ENCODE data around the gene TM4SF18. TPM values are rescaled to one million over a fixed set of nuclear protein-coding genes. Genes with fewer than 3 reads are reported as not detected.

TM4SF18 gene
- polyA plus RNA-seq, 1 of the 3 experiments (the other 2 are of a cell fraction) = 0.30 TPM

DNA sequence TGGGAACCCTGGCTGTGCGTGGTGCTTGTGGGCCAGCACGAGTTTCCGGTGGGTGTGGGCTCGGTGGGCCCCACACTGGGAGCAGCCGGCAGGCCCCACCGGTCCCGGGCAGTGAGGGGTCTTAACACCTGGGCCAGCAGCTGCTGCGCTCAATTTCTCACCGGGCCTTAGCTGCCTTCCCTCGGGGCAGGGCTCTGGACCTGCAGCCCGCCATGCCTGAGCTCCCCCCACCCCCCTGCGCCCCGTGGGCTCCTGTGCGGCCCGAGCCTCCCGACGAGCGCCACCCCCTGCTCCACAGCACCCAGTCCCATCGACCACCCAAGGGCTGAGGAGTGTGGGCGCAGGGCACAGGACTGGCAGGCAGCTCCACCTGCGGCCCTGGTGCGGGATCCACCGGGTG lies 49.4 kb downstream of the TM4SF18 start:
- no peak overlapping the region for H3K27ac ChIP-seq (ENCODE audit: low read depth in 2 of 2, low read length in 1 of 2)
- no peaks in the 10 kb centered on the region for H4K20me1 ChIP-seq (ENCODE audit: insufficient read depth)
- H3K9ac ChIP-seq = no peak overlapping the region
- no peaks in the 10 kb centered on the region for H3K27me3 ChIP-seq (ENCODE audit: insufficient read depth)
- H2AFZ ChIP-seq (ENCODE audit: low read depth) = no peak overlapping the region
- H3K4me2 ChIP-seq = no peak overlapping the region
- no peaks in the 10 kb centered on the region for H3K9me2 ChIP-seq
- H3K4me3 ChIP-seq (ENCODE audit: low read depth in 2 of 2, low read length in 1 of 2) = no peak overlapping the region
- H3K36me3 ChIP-seq (replicated peaks in 1 of 2; ENCODE audit: control insufficient read depth in 1 of 2, insufficient read depth in 2 of 2, low read length in 1 of 2) = no peaks in the 10 kb centered on the region
- no peak for DNase-seq
- no peaks in the 10 kb centered on the region for H3K9me3 ChIP-seq
- no peaks in the 10 kb centered on the region for H3K79me2 ChIP-seq (ENCODE audit: insufficient read depth)
- H3K4me1 ChIP-seq (ENCODE audit: control insufficient read depth in 1 of 2, insufficient read depth in 2 of 2, low read depth in 1 of 2, low read length in 1 of 2) = no peaks in the 10 kb centered on the region
- WGBS (ENCODE audit: low lambda C conversion rate) = 90% methylated on average over 4 of the region's 23 CpGs
- ChIA-PET POLR2A (no interaction called here), CTCF (no interaction called here)
- TF ChIP-seq TEAD4 (IDR thresholded peaks at IDR 0.05; ENCODE audit: borderline replicate concordance, insufficient read depth) = no peak
- TF ChIP-seq, protein P1, sequence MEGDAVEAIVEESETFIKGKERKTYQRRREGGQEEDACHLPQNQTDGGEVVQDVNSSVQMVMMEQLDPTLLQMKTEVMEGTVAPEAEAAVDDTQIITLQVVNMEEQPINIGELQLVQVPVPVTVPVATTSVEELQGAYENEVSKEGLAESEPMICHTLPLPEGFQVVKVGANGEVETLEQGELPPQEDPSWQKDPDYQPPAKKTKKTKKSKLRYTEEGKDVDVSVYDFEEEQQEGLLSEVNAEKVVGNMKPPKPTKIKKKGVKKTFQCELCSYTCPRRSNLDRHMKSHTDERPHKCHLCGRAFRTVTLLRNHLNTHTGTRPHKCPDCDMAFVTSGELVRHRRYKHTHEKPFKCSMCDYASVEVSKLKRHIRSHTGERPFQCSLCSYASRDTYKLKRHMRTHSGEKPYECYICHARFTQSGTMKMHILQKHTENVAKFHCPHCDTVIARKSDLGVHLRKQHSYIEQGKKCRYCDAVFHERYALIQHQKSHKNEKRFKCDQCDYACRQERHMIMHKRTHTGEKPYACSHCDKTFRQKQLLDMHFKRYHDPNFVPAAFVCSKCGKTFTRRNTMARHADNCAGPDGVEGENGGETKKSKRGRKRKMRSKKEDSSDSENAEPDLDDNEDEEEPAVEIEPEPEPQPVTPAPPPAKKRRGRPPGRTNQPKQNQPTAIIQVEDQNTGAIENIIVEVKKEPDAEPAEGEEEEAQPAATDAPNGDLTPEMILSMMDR (IDR thresholded peaks at IDR 0.05) = no peak
- TF ChIP-seq YY1 (IDR thresholded peaks at IDR 0.05; ENCODE audit: low read depth) = no peak
- TF ChIP-seq FOXM1 (IDR thresholded peaks at IDR 0.05; ENCODE audit: low read depth) = no peak
- TF ChIP-seq EP300 (IDR thresholded peaks at IDR 0.05; ENCODE audit: borderline replicate concordance in 1 of 2, low read depth in 1 of 2, low read length in 1 of 2) = no peak
- TF ChIP-seq TAF1 (IDR thresholded peaks at IDR 0.05; ENCODE audit: borderline replicate concordance, low read depth, low read length) = no peak
- TF ChIP-seq SIN3A (IDR thresholded peaks at IDR 0.05; ENCODE audit: borderline replicate concordance, low read depth, low read length) = no peak
- TF ChIP-seq SMC3 (IDR thresholded peaks at IDR 0.05; ENCODE audit: low read depth, low read length) = no peak
- TF ChIP-seq NRF1 (IDR thresholded peaks at IDR 0.05; ENCODE audit: low read depth, low read length) = no peak
- no peak for TF ChIP-seq RAD21 (IDR thresholded peaks at IDR 0.05; ENCODE audit: low read length)
- TF ChIP-seq NFIC (IDR thresholded peaks at IDR 0.05; ENCODE audit: borderline replicate concordance) = no peak
- TF ChIP-seq, protein P2, sequence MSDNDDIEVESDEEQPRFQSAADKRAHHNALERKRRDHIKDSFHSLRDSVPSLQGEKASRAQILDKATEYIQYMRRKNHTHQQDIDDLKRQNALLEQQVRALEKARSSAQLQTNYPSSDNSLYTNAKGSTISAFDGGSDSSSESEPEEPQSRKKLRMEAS (IDR thresholded peaks at IDR 0.05; ENCODE audit: low read depth) = no peak
- no peak for TF ChIP-seq REST (IDR thresholded peaks at IDR 0.05; ENCODE audit: low read depth, low read length)
- TF ChIP-seq EZH2phosphoT487 (IDR thresholded peaks at IDR 0.05; ENCODE audit: borderline replicate concordance, low read depth) = no peak
- no peak for TF ChIP-seq FOXJ3 (CRISPR knock-in tag; IDR thresholded peaks at IDR 0.05)
- TF ChIP-seq USF2 (IDR thresholded peaks at IDR 0.05; ENCODE audit: borderline replicate concordance, low read depth, low read length) = no peak
- no peak for TF ChIP-seq GATA2 (CRISPR knock-in tag; IDR thresholded peaks at IDR 0.05)
- no peak for TF ChIP-seq GABPA (IDR thresholded peaks at IDR 0.05; ENCODE audit: low read depth)
- no peak for TF ChIP-seq TCF12 (IDR thresholded peaks at IDR 0.05)
- H3F3A ChIP-seq (replicated peaks; ENCODE audit: insufficient read depth) = no peaks in the 10 kb centered on the region
